HuH-7 (cell line): Measurements from ENCODE around the gene ALDH3B1.

Experiments
- DNase-seq: peaks from one replicate; pipeline ENCODE4 v3.0.0; 2011; ENCODE audit warnings: low spot score

The ALDH3B1 gene

DNA sequence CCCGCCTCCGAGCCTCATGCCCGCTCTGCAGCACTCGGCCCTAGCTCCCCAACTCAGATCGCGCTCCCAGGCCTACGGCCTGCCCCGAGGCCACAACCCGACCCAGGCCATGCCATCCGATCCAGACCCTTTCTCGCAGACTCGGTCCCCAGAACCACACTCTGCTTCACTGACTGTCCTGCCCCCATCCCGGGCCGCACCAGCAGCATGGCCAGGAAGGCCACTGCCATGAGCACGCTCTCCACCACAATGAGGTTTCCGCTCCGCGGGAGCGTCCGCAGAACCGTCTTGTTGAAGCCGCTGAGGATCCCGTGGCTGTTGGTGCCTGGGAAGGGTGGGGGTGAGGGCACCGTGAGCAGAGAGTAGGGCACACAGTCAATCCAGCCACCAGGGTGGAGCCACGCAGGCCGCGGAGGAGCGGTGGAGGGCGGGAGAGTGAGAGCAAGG is 12.6 kb upstream of the ALDH3B1 start:
- DNase-seq, result no peak

DNA sequence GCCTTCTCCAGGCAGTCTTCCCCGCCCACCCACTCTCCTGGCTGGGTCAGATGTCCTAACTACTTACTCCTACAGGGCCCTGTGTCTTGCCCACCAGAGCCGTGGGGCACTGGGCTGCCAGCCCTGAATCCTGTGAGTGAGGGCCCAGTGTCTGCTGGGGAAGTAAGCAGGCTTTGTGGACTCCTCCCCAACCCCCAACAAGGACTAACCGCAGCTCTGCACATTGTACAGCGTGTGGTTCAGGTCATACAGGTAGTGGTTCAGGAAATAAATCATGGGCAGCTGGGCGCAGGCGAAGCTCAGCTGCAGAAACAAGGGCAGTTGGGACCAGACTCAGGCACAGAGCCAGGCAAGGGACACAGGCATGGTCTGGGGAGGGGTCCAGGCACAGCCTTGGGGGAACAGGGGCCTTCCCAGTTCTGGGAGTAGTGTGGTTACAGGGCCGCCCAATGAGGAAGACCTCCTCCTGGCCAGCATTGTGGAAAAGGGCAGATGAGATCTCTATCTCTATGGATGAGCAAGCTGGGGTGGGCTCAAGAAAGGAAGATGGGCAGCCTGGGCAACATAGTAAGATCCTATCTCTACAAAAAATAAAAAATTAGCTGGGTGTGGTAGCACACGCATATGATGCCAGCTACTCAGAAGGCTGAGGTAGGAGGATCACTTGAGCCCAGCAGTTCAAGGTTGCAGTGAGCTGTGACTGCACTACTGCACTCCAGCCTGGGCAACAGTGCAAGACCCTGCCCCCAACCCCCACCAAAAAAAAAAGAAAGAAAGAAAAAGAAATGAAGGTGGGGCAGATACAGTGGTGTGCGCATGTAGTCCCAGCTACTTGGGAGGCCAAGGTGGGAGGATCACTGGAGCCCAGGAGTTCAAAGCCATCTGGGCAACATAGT is 11.7 kb upstream of the ALDH3B1 start:
- no peak for DNase-seq

DNA sequence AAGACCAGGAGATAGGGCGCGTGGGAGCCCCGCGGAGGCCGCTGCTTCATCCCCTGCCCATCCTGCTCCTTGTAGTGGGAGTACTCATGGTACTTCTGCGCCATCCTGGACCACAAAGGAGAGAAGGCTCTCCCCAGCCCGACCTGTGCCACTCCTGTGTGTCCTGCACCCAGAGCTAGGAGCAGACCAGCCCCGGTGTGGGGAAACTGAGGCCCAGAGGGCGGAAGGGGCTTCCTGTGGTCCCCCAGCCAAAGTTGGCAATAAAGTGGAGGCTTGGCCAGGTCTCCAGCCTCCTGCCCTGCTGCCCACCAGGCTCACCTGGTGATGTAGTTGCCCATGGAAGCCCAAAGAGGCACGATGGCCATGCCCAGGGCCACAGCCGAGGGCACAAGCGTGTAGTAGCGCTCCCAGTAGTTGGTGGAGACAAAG is 10.9 kb upstream of the ALDH3B1 start:
- DNase-seq, result no peak

DNA sequence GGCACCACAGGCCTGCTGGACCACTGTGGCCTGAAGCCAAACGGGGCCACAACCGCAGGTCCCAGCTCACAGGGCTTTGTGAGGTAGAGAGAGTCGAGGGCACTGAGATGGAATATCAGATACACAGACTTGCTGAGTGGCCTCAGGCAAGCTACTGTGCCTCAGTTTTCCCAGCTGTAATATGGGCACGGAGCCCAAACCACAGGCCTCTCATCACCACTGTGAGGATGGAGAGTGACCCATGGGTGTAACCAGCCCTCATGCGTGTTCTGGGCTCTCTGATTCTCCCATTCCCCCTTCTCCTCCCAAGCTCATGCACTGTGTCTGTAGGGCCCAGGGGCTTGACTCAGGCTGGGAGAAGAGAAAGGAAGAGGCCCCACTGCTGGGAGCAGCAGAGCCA is 10.4 kb upstream of the ALDH3B1 start:
- no peak for DNase-seq

DNA sequence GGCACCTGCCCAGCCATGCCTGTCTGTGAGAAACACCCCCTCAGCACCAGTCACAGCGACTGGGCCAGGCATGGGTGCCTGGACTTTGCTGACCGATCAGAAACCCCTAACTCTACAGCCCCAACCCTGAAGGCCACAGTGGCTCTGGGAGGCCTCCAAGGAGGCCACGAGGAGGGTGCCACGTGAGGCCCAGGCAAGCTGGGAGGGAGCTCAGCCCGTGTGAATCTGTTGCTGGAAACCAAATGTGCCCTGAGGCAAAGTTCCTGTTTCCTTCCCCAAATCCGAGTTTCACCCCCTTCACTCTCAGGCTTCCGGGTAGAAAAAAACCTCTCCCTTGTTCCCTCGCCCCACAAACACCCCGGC is 7.6 kb upstream of the ALDH3B1 start:
- DNase-seq, result no peak

DNA sequence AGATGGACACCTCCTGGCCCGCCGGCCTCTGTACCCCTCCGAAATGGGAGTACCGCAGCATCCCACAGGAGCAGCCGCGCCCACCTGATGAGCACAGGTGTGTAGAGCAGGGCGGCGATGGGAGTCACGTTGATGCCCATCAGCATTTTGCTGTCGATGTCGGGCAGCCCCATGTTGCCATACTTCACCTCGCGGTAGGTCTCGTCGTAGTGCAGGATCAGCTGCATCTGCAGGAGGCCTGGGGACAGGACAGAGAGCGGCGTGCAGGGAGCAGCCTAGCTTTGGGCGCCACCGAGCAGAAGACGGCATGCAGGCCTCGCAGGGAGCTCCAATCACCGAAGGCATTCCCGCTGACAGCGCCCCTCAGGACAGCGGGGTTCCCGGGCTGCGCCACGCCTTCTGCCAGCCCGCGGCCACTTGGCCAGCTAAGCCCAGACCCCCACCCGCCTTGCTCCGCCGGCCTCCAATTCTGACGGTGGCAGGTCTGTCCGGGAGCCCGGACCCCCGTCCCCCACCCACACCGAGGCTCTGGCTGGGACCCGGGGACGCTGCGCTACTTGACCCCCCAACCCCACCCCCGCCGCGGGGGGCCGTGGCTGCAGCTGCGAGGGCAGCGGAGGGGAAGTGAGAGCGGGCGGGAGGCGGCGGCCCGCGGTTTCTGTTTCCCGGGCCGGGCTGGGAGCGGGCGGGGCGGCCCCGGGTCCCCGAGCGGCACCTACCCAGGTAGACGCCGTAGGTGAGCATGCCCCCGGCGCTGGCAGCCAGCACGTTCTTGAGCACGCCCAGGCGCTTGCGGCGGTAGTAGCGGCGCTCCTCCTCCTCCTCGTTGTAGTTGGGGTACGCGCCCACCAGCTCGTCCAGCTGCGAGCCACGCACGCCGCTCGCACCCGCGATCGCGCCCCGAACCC is 6.9 kb upstream of the ALDH3B1 start:
- peak; percentile 88 for DNase-seq

DNA sequence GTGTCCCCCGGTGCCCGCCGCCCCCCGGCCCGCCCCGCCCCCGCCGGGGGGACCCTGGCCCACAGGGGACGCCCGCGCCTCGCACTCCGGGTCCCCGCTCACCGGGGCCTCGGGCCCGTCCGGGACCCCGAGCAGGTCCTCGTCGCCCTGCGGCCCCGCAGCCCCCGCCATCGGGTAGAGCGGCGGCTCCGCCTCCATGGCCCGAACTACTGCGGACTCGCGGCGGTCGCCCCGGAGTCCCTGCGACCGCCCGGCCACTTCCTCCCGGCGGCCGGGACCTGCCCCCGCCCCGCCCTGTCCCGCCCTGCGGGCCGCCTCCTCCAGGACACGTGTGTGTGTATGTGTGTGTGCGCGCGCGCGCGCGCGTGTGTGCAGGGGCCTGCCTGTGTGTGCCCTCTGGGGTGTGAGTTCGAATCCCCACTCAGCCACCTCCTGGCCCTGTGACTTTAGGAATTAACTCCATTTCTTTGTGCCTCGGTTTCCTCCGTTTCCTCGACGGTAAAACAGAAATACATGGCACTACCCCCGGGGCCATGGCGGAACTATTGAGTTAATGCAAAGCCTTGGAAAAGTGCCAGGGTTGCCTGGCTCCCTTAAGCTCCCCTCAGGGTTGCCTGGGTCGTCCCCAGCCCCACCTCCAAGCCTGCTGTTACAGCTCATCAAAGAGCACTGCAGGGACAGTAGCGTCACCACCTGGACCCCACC is 6.1 kb upstream of the ALDH3B1 start, which contains the start of gene UNC93B1:
Gene UNC93B1 (minus strand): TSS at position 252 of the 705 bp plus-strand sequence. CDS start 54 bp downstream, at position 198.
- DNase-seq, result peak; percentile 100

DNA sequence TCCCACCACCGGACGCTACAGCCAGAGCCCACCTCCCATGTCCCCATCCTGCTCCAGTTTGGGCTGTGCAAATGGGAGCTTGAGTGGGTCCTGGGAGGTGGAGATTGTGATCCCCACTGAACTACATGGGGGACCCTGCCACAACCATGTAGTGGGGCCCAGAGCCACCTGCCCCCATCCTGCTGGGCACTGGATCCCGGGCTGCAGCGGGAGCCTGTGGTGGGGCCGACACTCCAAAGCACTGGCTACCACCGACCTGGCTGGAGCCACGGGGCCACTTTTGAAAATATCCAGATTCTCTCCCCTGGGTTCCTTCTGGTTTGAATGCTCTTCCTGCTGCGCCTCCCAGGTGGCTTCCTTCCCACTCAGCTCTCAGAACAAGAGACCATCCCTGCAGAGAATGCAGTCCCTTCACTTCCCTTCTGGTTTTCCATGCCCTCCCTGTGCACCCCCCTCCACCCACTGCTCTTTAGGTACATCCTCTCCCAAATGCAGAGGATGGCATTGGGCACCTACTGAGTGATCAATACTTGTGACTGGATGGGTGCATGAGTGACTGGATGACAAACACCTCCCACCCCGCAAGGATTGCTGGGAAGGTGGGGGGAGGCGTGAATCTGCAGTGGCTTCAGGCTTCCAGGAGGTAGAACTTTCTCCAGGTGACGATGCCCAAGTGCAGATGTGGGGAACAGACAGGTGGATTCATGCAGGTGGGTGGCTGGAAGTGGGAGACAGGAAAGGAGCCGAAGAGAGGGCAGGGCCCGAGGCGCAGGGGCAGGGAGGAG is 5.4 kb upstream of the ALDH3B1 start:
- no peak for DNase-seq

DNA sequence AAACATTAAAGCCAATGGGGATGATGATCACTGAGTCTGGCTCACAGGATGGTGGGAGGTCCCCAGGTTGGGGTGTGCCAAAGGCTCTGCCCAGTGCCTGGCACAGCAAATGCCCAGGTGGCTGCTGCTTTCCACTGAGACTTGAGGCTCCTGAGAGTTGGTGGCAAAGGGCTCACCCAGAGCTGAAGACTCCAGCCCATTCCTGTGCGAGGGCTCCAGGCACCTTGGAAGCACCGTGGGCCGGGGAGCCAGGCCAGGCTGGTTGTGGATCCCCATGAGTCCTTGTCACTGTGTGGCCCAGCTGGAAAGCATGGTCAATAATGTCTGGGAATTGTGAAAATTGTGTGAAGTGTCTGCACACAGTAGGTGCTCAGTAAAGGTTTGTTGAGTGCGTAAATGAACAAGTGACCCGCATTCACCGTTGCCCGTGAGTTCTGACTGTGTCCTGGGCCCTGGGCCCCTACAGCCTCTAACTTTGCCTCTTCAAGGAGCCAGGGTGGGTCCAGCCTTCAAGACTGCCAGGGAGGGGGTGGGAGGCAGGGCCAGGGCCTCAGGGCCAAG is 3.4 kb upstream of the ALDH3B1 start:
- DNase-seq, result no peak

DNA sequence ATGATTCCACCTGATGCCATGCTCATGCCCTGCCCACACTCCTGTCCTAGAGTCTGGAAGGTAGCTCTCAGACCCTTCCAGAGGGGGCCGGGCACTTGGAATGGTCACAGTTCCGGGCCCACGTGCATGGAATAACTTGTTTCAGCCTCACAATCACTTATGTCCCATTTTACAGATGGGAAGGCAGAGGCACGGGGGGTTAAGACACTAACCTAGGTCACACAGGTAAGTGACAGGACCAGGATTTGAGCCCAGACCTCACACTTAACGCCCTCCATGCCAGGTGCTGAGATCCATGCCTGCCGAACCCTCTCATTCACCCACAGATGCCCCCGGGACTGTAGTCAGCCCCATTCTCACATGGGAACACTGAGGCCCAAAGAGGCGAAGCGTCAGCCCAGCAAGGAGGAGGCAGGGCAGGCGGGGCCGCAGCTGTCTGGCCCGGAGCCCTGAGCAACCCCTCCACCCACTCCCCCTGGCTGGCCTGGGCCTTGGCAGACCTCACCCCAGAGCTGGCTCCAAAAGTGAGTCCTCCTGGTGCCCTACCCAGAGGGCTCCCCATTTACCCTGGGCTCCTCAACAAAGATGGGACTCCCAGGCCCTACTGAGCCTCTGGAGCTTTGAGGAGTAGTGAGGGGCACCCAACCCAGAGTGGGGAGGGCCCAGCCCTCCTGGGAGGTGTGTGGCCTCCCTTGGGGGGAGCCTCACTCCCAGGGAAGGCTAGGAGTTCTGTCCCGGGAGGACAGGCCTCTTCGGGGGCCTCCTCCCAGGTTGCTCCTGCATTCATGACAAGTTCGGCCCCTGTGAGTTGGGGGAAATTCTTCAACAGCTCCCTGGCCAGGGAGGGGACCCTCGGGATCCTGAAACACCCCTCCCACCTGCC is 2.4 kb upstream of the ALDH3B1 start:
- DNase-seq, result no peak

DNA sequence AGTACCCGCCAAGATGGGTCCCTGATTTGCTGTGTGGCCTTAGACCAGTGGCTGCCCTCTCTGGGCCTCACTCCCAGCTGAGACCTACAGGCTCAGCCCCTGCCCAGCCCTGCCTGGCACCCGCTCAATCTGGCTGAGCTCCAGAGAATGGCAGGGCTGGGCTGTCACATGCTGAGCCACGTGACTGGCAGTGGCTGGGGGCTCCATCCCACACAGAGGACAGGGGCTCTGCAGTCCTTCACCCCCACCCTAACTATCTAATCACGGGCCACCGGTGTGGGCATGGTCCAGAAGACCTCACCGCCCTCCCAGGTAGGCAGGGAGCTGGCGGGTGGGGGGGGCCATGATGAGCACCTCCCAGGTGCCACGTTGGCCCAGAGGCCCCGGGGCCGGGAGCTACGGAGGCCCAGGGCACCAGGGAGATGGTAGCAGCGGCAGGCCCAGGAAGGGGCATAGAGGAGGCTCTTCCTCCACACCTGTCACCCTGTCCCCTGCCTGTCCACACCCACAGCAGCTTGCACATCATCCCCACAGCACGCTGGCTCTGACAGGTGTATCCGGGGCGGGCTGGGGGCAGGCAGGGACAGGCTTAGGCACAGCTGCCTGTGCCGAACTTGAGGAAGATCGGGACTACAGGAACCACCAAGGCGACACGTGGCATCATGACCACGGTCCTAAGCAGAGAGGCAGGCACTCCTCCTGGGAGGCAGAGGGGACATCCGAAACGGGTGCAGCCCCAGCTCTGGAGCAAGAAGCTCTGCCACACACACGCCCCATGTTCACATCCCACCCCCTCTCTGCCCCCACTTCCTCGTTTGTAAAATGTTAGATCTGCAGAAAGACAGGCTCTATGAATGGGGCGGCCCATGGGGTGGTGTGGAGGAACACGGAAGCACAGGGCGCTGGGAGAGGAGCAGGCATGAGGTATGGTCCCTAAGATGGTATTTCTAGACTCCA is 1.5 kb upstream of the ALDH3B1 start:
- no peak for DNase-seq

DNA sequence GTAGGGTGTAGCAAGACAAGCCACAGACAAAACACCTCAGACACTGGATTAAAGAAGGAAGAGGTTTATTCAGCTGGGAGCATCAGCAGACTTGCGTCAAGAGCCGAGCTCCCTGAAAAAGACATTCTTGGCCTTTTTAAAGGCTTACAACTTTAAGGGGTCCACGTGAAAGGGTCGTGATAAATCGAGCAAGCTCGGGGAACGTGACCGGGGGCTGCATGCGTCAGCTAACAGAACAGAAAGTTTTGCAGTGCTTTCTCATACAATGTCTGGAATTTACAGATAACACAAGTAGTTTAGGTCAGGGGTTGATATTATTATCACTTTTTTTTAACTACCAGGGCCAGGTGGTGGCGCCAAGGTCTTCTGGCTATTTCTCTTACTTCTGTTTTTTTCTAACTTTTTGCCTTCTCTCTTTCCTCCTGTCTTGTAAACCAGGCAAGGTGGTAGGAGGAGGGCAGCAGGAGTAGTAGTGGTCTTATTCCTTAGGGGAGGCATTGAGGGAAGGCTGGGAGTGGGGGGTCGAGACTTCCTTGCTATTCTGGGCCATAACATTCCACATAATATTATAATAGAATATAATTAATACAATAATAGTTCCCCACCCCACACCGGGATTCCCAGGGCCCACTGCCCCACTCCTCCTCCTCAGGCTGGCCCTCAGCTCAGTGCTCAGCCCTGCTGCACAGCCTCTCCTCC is 587 bp upstream of the ALDH3B1 start:
- no peak for DNase-seq

DNA sequence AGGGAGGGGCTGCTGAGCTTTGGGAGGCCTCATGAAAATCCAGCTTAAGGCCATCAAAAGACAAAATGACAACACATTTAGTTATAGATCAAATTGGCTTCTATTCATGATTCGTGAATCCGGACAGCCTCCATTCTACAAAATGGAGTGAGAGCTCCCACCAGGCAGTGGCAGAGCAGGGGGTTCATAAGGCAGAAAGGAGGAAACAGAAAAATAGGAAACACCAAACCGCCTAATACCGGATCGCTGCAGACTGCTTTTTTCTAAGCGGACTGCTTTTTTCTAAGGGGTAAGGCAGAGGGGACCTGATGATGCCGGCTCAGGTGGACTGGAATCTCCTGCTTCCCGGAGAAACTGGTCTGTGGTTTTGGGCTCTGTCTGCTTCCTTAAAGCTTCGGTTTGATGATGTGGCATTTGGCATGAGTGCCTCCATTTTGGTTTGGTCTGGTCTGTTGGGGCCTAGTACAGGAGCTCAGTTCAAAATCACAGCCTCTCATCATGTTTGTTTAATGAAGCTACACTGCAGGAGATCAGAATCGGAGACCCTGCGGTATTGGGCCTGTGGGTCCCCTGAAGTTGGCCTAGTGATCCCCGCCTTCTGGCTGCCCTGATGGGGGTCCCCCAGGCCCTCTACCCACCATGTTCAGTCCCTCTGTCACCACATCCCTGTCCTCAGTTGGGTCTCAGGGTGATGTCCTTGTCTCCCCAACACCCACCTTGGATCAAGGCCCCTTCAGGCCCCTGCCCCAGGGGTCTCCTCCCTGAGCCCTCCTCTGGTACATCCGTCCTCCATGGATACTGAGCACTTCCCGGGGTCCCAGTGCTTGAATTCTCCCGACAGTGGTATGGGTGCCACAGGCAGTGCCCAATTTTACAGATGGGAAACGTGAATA is 1.2 kb downstream of the ALDH3B1 start:
- DNase-seq, result no peak

DNA sequence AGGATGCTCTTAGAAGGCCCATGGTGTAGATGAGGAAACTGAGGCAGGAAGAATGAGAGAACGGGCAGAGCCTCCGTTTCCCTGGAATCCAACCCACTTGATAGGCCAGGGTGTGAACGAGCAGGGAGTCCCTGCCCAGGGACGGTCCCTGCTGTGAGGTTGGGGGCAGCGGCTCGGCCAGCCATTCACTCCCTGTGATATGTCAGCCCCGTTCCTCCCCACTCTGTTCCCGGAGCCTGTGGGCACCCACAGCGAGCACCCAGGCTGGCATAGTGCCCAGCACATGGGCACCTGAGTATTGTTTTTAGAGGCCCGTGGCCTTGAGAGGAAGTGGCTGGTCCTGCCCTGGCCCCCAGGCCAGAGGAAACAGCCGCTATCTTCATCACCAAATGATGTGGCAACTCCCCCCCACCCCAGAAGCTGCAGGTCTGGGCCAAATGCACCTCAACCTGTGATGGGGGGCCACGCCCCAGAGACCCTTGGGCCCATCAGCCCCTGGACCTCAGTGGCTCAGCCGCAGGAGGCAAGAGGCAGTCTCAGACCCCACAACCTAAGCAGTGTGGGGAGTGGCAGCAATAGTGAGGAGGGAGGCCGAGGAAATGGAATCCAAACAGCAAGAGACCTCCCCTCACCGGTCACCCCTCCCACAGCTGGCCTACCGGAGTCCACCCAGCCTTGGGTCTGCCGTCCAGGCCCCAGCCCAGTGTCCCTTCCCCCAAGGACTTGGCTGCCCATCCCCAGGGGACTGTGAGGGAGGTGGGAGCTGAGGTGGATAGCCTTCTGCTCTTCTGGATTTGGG is 2.1 kb downstream of the ALDH3B1 start:
- no peak for DNase-seq

DNA sequence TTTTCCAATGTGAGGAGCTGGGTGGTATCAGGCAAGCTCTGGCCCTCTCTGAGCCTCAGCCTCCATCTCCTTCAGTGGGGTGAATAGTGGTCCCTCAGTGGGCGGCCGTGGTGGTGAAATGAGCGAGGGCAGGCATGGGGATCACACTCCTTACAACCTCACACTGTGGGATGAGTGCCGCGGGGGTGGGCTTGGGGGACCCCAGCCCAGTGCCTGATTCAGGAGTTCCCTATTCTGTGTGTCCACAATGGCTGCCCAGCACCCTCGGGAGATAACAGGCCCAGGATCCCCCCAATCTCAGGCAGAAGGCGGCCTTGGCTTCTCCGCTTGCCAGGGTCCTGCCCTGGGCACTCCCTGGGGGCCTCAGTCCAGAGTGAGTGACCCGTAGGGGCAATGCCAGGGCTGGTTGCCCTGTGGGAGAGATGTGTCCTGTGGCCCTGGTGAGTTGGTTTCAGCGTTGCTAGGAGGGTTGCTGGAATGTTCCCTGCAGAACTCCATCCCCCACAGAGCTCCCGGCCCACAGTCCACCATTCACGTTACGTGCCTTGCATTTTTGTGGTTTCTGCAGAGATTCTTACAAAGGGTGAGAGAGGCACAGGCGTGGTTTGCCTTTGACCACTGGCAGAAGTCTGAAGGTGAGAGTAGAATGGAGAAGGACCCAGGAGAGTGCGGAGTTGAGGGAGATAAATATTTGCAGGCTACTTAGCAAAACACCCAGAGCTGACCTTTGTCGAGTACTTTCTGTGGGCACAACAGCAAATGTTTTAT is 2.9 kb downstream of the ALDH3B1 start:
- peak; percentile 94 for DNase-seq
